HG02885 (cell line): Measurements from ENCODE around the gene NR4A3.

Source experiments
- ATAC-seq: cut with Tn5 transposase; IDR thresholded peaks from one replicate; pipeline ENCODE4 v1.9.1; 2021; ENCODE audit warnings: mild to moderate bottlenecking; ENCODE audit not compliant: unreplicated experiment, poor library complexity

NR4A3 gene

DNA sequence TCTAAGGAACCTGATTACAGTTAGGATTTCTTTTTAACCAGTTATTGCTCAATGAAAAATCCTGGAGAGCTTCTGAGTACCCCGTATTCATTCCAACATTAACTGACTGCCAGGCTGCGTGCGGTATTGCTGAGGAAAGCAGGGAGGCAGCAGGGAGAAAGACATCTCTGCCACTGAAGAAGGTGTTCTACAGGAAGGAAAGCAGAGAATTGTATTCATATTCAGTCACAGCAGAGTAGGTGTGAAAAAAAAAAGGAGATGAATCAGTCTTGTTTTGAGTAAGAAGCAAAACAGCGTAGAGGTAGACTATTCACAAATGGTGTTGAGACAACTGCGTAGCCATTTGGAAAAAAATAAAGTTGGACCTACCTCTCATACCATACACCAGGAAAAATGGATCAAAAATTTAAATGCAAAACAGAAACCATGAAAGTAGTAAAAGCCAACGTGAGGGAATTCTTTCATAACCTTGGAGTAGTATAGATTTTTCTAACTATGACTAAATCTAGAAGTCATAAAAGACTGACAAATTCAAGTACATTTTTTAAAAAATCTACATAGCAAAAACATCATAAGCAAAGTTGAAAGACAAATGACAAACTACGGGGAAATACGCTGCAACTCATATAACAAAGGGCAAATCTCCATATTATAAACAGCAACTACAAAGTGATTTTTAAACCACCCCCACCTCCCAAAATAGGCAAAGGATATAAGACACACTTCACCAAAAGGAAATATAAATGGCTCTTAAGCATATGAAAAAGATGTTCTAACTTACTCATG is 9.9 kb upstream of the NR4A3 start:
- peak; percentile 72 for ATAC-seq

DNA sequence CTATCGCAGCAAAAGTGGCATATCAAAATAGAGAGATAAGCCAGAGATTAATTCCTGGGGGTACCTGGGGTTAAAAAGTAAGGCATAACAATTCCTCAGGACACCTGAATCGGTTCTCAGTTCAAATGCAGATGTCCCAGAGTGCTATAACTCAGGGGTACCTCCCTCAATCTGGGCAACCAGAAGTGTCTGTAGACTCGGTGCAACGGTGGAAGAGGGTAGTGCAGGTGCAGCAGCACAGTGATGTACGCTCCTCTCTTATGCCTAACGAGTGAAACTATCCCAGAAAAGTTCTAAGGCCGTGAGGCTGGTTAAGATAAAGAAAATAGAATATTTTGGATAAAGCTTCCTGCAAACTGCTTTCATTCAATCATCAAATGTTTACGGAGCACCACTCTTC is 7.9 kb upstream of the NR4A3 start:
- ATAC-seq, result no peak

DNA sequence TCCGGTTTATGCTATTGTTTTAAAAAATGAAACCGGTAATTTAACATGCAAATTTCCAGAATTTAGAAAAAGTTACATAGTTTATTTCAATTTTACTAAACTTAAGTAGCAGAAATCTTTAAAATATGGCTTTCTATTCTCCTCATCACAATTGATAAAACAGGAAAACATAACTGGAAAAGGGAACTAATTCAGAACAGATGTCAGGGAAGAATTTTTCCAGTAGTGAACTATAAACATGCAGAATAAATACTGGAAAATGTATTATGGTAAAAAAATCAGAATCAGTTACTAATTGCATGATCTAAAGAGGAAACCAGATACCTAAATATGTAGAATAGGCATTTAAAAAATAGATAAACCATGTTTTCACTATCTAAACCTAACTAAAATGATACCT is 7.3 kb upstream of the NR4A3 start:
- no peak for ATAC-seq

DNA sequence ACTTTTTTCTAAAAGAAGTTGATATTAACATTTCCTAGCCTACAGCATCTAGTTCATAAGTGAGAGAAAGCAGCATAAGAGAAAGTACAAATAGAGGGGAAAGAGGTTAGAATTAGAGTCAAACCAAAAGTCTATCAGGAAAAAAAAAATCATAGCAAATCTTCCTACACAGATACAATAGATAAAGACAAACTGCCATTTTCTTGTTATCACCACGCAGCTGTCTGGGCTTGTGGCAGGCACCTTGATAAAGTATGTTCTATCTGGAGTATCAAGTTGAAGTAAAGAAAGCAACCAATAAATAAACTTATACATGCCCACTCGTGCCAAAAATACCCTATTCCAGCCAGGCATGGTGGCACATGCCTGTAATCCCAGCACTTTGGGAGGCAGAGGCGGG is 5.3 kb upstream of the NR4A3 start:
- ATAC-seq, result no peak

DNA sequence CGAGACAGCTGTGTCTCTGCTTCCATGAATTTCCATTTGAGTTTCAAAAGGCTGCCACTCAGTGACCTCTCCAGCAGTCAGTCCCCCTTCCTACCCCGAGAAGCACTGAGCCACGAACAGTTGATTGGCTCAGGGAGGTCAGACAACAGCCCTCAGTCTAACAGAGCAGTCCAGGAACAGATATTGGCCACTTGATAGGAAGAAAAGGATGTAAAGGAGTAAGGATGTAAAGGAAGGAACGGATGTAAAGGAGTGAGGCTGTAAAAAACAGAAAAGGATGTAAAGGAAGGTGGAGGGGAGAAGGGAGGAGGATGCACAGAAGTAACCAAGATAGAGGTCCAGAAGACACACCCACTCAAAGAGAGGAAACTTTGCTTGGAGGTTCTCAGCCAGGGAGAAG is 3.2 kb upstream of the NR4A3 start:
- no peak for ATAC-seq

DNA sequence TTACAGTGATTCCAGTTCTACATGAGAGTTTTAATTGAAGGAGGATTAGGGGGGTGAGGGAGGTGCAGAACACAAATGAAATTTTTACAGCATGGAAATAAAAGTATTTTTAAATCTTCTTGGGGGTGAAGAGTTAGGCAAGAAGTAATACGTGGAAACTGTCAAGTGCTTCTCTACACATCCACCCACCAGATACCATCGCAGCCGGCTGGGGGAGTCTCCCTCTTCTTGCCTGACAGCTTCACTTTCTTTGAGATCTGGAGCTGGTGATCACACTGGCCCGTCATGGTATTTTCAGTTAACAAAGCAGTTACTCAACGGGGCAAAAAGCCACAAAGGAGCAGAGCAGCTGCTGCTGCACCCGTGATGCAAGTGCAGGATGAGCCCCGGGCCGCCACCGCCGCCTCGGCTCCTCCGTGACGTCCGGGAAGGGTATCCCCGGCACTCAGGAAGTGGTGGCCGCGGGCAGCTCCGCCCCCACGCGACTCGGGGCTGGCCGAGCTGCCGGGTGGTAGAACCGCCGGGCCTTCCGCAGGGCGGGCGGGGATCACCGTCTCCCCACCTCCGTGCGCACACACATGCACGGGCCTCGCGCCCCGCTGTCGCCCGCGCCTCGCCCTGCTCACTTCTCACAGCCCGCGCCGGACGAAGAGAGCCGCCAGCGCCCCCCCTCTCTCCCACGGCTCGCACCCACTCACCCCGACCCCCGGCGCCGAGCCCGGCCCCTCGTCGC is 2.4 kb upstream of the NR4A3 start:
- ATAC-seq, result peak; percentile 56

DNA sequence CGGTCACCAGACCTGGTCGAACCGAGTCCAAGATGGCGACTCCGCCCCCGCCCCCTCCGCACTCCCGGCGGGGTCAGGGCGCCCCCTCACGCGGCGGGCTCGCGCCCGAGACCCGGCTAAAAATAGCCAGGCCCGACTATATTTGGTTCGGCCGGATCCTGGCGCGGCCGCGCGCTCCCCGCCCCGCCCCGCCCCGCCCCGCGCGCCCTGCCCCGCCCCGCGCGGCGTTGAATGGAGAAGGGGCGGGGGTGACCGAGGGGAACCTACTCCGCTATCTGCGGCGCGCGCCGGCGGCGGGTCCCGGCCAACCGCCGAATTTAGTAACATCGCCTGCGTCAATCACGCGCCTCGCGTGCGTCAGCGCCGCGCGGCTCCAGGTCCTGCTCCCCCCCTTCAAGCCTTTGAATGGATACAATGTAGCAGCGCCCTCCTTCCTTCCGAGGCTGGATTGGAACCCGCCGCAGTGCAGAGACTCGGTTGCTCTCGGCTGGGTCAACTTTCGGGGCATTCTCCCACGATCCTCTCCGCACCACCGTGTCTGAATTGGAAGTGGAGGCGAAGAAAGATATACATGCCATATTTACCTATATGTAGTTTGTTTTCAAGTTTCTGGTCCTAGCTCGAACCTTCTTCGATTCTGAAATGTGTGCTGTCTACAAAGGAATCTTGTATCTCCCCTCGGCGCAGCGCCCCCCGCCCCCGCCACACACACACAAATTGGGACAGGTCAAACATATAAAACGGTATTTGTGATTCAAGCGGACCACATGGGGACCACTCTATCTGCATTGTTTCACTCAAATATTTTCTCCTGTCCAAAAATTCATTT is 1.6 kb upstream of the NR4A3 start:
- peak; percentile 52 for ATAC-seq

DNA sequence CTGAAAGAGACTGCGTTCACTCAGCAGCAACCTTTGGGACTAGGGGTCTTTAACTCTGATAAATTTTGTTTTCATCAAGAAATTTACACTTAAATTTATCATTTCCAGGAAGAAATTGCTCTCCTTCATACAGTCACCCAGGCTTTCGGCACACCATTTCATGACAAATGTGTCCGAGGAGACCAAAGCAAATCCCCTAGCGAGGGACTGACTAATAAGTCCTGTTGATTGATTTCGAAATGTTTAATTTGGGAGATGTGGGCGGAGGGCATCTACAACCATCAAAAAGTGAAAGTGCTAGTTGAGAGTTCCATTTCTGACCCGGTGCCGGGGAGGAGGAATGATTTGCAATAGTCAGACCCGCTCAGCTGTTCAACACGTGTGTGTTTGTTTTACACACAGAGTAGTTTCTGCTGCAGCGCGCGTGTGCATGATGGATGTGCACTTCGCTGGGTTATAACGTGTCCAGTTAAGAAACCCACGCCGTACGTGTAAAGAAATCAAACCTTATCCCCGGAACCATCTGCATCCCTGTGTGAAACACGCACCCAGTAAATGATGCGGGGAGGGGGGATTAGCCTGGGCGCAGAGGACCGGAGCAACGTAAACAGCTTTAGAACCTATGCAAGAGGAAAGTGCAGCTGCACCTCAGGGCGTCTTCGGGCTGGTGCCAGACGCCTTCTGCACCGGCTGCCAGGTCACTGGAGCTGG is 845 bp upstream of the NR4A3 start:
- peak; percentile 12 for ATAC-seq

DNA sequence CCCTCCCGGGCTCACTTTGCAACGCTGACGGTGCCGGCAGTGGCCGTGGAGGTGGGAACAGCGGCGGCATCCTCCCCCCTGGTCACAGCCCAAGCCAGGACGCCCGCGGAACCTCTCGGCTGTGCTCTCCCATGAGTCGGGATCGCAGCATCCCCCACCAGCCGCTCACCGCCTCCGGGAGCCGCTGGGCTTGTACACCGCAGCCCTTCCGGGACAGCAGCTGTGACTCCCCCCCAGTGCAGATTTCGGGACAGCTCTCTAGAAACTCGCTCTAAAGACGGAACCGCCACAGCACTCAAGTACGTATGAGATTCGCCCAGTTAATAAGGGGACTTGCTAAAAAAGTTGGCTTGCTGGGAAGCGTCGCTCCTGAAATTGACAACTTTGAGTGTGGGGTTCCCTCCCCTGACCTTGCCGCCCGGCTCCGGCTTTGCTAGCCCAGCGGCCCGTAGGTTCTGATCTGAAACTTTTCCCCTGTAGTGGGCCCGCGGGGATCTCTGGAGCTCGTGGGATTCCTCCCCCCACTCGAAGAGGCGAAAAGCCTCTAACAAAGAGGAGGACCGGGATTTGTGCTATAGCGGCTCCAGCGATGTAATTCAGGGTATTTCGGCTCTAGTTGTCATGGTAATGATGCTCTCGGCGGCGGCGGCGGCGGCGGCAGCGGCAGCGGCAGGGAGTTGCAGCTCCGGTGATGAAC is 572 bp downstream of the NR4A3 start:
- ATAC-seq, result no peak

DNA sequence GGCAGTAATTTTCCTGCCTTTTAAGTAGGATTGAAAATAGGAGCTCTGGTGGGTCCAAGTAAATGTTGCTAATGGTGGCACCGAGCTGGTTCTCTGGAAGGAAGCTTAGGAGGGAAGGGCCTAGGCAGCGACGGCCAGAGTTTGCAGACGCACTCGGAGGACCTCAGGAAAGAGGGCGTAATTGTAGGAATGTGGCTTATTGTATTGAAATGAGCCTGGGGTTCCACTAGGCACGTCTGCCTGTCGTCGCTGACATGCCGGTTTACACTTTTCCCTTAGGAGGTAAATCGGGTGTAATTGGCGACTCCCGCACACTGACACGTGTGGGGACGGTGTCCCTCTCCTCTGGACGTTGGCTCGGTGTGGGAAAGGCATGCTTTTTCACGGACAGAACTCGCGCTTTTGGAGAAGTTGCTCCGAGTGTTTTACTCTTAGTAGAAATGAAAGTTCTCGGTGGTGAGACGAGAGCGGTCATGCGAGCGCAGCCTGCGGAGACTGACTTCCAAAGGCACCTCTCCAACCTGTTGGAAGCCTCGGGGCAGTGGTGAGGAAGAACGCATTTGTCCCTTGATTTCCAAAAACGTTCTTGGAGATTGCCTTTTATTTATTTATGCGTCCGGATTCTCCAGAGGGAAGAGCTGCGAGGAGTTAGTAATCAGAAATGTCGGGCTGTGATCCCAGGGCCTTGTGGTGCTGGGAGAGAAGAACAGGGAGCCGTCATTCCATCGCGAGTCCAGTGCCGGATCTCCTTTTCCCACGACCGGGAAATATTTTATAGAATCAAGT is 1.3 kb downstream of the NR4A3 start:
- ATAC-seq, result no peak

DNA sequence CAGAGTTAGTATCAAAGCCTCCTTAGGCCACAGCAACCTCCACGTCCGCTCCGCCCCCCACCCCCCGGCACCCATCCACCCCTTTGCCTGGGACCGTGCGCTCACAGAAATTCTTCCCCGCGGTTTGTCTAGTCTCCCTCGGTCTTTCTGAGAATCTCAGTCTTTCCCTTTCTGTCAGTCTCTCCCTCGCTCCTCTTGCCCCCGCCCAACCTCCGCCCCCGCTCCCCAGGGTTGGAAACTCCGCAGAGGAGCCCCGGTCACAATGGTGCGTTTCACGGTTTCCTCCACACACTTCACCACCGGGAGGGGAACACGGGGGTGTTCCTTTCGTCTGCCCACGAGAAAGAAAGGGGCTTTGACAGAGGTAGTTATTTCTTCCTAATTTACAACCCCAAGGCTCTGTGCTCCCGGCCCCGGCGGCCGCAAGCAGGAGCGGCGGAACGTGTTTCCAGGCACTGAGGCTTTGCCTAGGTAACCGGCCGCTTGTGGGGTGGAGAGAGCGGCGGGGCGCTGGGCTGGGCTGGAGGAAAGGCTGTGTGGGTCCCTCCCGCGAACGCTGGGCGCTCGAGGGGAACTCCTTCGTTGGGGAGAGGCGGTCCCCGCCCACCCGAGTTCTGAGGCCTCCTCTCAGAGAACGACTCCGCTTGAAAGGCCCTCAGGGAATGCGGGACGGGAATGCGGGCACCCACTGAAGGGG is 2.1 kb downstream of the NR4A3 start:
- no peak for ATAC-seq

DNA sequence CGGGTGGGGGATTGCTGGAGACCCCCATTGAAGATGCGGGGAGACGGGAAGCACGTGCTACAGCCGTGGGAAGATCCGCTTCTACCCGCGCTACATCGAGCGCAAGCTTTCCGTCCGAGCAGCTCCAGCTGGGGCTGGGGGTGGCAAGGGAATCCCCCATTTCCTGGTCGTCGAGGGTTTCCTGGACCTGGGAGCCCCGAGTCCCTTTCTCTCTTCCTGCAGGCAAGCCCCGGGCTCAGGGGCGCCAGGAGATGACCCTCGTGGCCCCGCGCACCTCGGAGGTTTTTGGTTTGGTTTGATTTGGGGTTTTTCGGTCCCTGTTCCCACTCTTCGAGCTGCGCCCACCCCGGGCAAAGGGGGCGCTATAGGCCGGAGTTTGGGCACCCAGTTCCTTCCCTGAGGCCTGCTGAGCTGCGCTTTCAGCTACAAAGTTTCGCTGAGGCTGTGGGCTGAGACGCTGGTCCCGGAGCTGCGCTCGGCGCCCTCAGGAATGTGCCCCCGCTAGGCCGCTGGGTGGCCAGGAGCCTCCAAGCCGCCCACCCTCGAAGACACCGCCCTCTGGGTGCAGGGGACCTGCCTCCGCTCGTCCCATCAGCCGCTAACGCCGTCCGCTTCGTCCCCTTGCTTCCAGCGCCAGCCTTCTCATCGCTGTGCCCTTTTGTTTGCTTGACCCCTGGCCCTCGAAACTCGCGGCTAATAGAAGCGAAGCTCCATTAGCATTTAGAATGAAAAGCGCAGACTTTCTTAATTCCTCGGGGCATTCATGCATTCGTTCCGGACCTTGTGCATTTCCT is 2.9 kb downstream of the NR4A3 start:
- no peak for ATAC-seq

DNA sequence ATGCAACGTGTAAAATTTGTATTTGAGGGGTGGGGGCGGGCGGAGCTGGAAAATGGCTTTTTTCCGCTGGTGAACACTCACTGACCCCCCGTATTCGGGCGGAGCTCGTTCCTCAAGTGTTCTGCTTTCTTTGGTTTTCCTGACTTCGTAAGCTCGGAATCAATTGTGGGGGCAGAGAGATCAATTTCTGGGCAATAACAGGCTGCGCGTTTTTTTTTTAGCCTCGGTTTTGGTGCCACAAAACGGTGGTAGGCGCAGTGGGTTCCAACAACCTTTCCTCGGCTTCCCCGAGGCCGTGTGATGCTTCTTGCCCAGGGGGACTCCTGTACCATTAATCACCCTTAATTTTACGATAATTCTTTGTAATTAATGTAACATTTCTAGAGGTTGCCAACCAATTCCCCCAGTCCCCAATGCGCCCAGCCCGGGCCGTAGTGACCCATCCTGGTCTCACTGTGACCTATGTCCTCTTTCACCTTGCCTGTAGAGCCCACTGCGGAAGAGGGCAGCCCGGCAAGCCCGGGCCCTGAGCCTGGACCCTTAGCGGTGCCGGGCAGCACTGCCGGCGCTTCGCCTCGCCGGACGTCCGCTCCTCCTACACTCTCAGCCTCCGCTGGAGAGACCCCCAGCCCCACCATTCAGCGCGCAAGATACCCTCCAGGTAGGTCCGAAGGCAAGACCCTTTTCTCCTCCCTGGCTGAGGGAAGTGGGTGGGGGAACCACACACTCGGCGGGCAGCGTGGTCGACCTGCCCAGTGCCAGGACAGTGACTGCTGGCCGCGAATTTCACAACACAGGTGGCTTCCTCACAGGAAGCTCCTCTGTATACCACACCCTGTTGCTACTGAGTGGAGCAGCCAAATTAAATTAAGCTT is 3.7 kb downstream of the NR4A3 start:
- no peak for ATAC-seq

DNA sequence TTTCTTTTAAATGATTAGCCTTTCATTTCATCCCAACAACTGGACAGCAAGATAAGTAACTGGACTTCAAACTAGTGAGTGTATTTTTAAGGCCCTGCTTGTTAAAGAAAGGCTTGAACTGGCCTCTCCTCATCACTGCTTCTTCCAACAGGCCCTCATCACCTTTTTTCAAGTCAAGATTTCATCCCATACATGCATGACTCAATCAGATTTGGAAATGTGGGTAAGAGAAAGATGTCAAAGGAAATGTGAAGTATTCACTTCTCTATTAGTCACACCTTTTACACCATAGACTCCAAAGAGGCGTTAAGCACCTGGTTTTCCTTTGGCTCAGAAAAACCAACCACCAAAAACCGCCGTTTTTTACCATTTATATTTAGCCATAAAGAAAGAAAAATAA is 4.9 kb downstream of the NR4A3 start:
- ATAC-seq, result no peak

DNA sequence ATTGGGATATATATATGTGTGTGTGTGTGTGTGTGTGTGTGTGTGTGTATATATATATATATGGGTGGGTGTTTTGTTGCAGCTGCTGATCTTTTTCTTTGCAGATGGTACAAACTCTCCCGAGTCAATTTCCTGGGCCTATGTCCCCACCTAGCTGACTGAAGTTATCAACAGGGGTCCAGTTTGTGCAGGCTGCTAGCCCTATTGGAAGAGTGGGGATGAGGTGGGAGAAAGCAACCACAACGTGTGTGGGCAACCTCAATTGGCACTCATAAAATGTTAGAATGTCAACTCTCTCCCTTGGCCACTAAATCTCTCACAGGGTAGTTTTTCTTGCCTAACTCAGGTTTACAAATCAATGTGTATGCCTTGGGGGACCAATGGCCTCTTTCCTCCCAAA is 5.6 kb downstream of the NR4A3 start:
- ATAC-seq, result no peak

DNA sequence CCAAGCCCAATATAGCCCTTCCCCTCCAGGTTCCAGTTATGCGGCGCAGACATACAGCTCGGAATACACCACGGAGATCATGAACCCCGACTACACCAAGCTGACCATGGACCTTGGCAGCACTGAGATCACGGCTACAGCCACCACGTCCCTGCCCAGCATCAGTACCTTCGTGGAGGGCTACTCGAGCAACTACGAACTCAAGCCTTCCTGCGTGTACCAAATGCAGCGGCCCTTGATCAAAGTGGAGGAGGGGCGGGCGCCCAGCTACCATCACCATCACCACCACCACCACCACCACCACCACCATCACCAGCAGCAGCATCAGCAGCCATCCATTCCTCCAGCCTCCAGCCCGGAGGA is 6.3 kb downstream of the NR4A3 start:
- no peak for ATAC-seq
